Pancreas (tissue), 10 donors: ENCODE results near the gene IL22RA2. TPM values are rescaled to one million over a fixed set of nuclear protein-coding genes. Genes with fewer than 3 reads are reported as not detected.

Experiments
- ATAC-seq, 4 donors: fragments of 200-7000 bp; cut with Tn5 transposase; one replicate each; pipeline versions ENCODE4 v1.8.0 to v1.9.1; 2020; ENCODE audit warnings: mild to moderate bottlenecking in 4 of 4, moderate library complexity in 4 of 4
- DNase-seq, 6 donors: peaks; one replicate each; pipeline ENCODE4 v3.0.0-alpha.2; 2020
- FAIRE-seq: peaks from 2 replicates; lab custom pipeline; 2012; peaks lifted over from hg19 to GRCh38; lab: Jason Lieb, UNC
- H3K27ac ChIP-seq, 4 donors: fragments of 200-600 bp; sonication (generic); 1 replicate in 3 of 4; 2 replicates in 1 of 4; pipeline versions ENCODE4 v1.5.0 to v1.8.0; 2020
- H3K27me3 ChIP-seq, 4 donors: fragments of 200-600 bp; one replicate each; pipeline ENCODE4 v1.8.0; 2021
- H3K36me3 ChIP-seq, 3 donors: fragments of 200-600 bp; sonication (generic) in 1 of 3; one replicate each; pipeline versions ENCODE4 v1.5.0 to v1.8.0; 2020 to 2021
- H3K4me1 ChIP-seq, 3 donors: fragments of 200-600 bp; one replicate each; pipeline ENCODE4 v1.8.0; 2021
- H3K4me3 ChIP-seq, 4 donors: fragments of 200-600 bp; sonication (generic) in 2 of 4; one replicate each; pipeline versions ENCODE4 v1.5.0 to v1.8.0; 2020 to 2021
- H3K9me3 ChIP-seq, 4 donors: fragments of 200-600 bp; one replicate each; pipeline ENCODE4 v1.8.0; 2021
- WGBS, 2 donors: extraction: QIAGEN DNeasy Blood & Tissue Kit; methylation state at CpG; one replicate each; pipeline ENCODE4 v1.1.7; 2013; 5-methylcytosine and 5-hydroxymethylcytosine counted together
- intact Hi-C, 3 donors: fragments of 100-400 bp; cut with DNase I; formaldehyde crosslinking; loops; one replicate each; pipeline versions ENCODE4 v1.11.1 to v1.14.2; 2022
- polyA plus RNA-seq, 2 donors: library from polyadenylated mRNA; stranded (reverse); fragments of 200-250 nt; gene quantifications; one replicate each; pipeline ENCODE4 v1.2.3, GENCODE V29; 2013
- total RNA-seq, 6 donors: library from RNA; stranded (reverse); fragmentation: NEBNext Ultra II Directional in 4 of 6; extraction: Animal tissue kit (Norgen Biotek cat#: 25700) in 4 of 6; gene quantifications; one replicate each; pipeline versions ENCODE4 v1.2.1 to v1.2.4, GENCODE V29; 2021 to 2023
- TF ChIP-seq, protein P1 (sequence below), 4 donors: fragments of 200-600 bp; sonication (generic) in 3 of 4; IDR thresholded peaks; one replicate each; pipeline versions ENCODE4 v1.5.0 to v1.8.0; 2021; ENCODE audit warnings: antibody characterized with exemption in 4 of 4
- donor health status: healthy with polysubstance abuse.
- donor health status: DM: no; HTN: no; CAD: no; lungs with moderate emphysema.
- donor health status: DM: no; HTN: no; CAD: no.
- donor health status: control.
- donor health status: control.
- donor health status: Bipolar disorder and iron deficiency.
- donor health status: DM: yes; HTN: yes; CAD: no.
- donor health status: DM: no; HTN: no; CAD: no.
- donor health status: DM: no; HTN: no; CAD: no.
- donor health status: DM: yes; HTN: yes; CAD: no.

The IL22RA2 gene
- total and polyA plus RNA-seq, 8 donors: 0.06 TPM; not detected in 7

DNA sequence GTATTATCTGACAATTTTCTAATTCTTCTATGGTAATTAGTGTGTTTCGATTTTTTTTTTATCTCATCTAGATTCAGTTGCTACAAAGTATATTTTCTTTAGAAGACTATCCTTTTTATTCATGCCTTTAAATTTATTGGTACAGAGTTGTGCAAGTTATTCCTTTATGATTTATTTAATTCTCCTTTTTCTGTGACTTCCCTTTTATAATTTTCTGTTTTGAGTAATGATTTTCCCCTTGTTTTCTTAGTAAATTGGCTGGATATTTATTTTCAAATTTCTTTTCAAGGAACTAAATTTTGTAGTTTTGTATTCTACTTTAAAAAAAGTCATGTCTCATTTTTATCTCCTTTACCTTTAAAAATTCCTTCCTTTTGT, 2.4 kb upstream of the IL22RA2 start:
- Histone ChIP-seq H3K9me3 (no peaks in the 10 kb centered on the region), H3K27me3 (no peaks in the 10 kb centered on the region), H3K27ac (no peak overlapping the region), H3K36me3 (no peaks in the 10 kb centered on the region), H3K4me1 (no peaks in the 10 kb centered on the region), H3K4me3 (no peak overlapping the region)
- 58 to 79% methylated on average over 1 of the region's 1 CpG for WGBS, 2 donors
- DNase-seq: no peak
- intact Hi-C loops: no loop called here
- TF ChIP-seq, protein P1, sequence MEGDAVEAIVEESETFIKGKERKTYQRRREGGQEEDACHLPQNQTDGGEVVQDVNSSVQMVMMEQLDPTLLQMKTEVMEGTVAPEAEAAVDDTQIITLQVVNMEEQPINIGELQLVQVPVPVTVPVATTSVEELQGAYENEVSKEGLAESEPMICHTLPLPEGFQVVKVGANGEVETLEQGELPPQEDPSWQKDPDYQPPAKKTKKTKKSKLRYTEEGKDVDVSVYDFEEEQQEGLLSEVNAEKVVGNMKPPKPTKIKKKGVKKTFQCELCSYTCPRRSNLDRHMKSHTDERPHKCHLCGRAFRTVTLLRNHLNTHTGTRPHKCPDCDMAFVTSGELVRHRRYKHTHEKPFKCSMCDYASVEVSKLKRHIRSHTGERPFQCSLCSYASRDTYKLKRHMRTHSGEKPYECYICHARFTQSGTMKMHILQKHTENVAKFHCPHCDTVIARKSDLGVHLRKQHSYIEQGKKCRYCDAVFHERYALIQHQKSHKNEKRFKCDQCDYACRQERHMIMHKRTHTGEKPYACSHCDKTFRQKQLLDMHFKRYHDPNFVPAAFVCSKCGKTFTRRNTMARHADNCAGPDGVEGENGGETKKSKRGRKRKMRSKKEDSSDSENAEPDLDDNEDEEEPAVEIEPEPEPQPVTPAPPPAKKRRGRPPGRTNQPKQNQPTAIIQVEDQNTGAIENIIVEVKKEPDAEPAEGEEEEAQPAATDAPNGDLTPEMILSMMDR (IDR thresholded peaks at IDR 0.05): no peak
- peak; percentile 13 for FAIRE-seq
- no peak for ATAC-seq

DNA sequence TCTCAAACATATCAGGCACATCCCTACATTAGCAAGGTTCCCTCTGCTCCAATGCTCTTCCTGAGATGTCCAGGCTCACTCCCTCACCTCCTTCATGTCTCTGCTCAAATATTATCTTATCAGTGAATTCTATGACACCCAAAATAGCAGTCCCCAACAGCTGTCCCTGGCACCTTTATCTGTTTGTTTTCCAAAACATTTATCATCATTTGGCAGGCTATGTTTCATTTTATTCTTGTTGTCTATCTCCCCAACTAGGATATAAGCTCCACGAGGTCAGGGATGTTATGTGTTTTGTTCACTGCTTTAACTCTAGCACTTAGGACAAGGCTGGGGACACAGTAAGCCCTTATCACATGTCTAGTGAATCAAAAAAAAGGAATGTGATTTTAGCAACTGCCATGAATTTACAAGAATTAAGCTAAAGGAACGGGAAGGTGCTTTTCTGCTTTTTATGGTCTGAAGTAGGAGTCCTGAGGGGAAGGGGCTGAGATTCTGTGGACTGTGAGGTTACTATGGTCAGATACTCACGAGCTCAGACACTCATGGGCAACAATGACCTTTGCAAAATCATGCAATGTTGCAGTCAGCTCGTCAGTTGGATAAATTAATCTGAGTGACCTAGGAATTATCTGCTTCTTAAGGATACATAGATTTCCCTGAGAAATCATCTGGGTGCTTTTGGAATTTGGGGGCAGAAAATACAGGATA, 1.9 kb upstream of the IL22RA2 start:
- Histone ChIP-seq H3K4me3 (no peak overlapping the region), H3K9me3 (no peaks in the 10 kb centered on the region), H3K4me1 (no peaks in the 10 kb centered on the region), H3K36me3 (no peaks in the 10 kb centered on the region), H3K27ac (no peak overlapping the region), H3K27me3 (no peaks in the 10 kb centered on the region)
- intact Hi-C loops: no loop called here
- ATAC-seq (no peak), DNase-seq (no peak), FAIRE-seq (no peak)
- TF ChIP-seq, protein P1 (IDR thresholded peaks at IDR 0.05): no peak
- 36 to 39% methylated on average over 4 of the region's 4 CpGs for WGBS, 2 donors

DNA sequence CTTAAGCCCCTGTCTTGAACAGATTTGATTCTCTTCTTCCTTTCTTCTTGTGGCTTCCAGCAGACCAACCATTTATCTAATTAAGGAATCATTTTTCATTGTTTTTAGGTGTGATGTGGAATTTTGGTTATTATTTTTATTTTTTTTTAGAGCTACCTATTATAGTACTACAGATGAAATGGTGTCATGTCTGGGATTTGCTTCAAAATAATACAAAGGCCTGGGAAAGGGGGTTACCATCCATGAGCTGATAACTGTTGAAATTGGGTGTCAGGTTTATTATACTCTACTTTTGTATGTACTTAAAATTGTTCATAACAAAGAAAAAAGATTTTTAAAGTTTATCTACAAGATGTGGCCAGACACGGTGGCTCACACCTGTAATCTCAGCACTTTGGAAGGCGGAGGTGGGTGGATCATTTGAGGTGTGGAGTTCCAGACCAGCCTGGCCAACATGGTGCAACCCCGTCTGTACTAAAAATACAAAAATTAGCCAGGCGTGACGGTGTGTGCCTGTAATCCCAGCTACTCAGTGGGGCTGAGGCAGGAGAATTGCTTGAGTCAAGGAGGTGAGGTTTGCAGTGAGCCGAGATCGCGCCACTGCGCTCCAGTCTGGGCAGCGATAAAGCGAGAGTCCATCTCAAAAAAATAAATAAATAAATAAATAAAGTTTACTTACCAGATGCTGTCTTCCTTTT, 561 bp downstream of the IL22RA2 start:
- FAIRE-seq: no peak
- WGBS, 2 donors: 95 to 96% methylated on average over 11 of the region's 11 CpGs
- Histone ChIP-seq H3K4me3 (no peak overlapping the region), H3K36me3 (no peaks in the 10 kb centered on the region), H3K27me3 (no peaks in the 10 kb centered on the region), H3K9me3 (no peaks in the 10 kb centered on the region), H3K4me1 (no peaks in the 10 kb centered on the region), H3K27ac (no peak overlapping the region)
- TF ChIP-seq, protein P1 (IDR thresholded peaks at IDR 0.05): no peak
- no peak for ATAC-seq
- intact Hi-C loops: no loop called here
- DNase-seq: no peak

DNA sequence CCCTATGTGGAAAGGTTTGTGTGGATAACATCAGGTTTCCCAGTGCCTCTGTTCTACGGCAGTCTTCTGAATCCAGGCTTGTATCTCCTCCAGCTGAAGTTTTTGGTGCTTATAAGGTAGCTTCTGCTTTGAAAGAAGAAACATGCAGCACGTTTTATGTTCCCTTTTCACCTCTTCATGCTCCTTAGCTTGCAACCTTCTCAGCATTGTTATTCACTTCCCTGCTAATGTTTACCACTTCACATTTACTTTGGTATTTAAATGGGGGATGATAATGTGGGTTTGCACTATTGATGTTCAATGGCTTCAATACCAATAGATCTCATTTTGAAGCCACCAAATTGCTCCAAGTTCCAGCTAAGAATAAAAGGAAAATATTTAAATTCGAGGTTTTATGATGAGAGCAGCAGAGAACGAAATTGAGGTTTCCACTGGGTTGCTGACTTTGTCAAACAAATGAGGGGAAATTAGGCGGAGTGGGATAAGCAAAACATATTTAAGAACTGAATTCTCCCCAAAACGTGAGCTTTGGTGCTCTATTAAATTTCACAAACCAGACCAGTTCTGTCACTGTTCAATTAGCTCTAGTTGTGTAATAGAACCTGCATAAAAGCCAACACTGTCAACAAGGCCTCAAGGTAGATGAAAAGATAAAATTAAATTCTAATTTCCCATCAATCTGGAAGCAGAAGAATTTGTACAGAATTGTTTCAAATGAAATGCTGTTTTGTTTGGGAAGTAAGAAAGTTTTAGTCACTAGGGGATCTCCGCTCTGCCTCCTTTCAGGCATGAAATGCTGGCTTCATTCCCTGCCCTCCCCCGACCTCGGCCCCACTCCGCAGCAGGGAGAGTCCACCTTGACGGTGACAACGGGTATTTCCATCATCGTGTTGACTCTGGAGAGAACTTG, 1.4 kb downstream of the IL22RA2 start:
- Histone ChIP-seq H3K27me3 (no peaks in the 10 kb centered on the region), H3K4me3 (no peak overlapping the region), H3K9me3 (no peaks in the 10 kb centered on the region), H3K27ac (no peak overlapping the region), H3K4me1 (no peaks in the 10 kb centered on the region), H3K36me3 (no peaks in the 10 kb centered on the region)
- TF ChIP-seq, protein P1 (IDR thresholded peaks at IDR 0.05): no peak
- intact Hi-C loops: no loop called here
- DNase-seq: no peak
- WGBS, 2 donors: 62 to 64% methylated on average over 13 of the region's 13 CpGs
- FAIRE-seq: no peak
- ATAC-seq: peak in 2 of 4 donors; percentile 32 to 70
